ENCODE data around the gene ALG5. TPM values are rescaled to one million over a fixed set of nuclear protein-coding genes. Genes with fewer than 3 reads are reported as not detected.

Gene ALG5
- total RNA-seq, 1 experiment from 2014 or later, result 27.0 TPM

DNA sequence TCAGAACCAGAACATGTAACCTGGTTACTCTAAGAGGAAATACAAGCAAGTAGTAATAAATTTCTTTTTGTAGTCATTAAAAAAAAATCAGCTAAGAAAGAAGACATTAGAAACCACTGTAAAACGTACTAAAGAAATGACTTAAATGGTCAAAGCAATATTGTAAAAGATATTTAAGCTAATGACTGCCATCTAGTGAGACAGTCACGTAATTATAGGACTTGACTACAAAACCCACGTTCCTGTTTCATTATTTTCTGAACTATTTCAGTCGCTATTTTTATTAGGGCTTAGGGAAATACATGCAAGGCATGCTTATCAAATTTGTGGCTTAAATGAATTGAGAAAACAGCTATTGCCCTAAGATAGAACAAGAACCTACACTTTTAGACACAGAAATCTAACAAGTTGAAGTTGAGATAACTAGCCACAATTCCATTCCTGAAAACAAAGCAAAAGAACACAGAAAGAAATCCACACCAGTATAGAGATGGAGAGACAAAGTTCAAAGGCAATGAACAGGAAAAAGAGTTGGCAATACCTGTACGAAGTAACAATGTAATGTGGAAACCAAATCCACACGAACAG, 17.9 kb downstream of the ALG5 start:
- Mint-ChIP-seq H3K27ac (peak overlapping the region in 1 of 3 experiments; percentile 34; a peak in 1 of 7 replicates), H3K27me3 (ENCODE audit: low read depth) (no peaks in the 10 kb centered on the region), H3K36me3 (ENCODE audit: insufficient read depth in 1 of 3, low read depth in 3 of 3) (peaks cover 18 to 51% (median 27%) of the 10 kb centered on the region in 3 experiments), H3K4me1 (no peaks in the 10 kb centered on the region), H3K4me3 (no peak overlapping the region), H3K9me3 (no peaks in the 10 kb centered on the region)
- H3K4me2 ChIP-seq (ENCODE audit: insufficient read depth, insufficient read length, low read length), result no peak overlapping the region
- H3K56ac ChIP-seq (ENCODE audit: insufficient read length, low read depth, low read length), result no peak overlapping the region
- H3K4me1 ChIP-seq (ENCODE audit: insufficient read depth, low read length), result no peaks in the 10 kb centered on the region
- H4K20me1 ChIP-seq (ENCODE audit: control insufficient read depth, insufficient read depth, insufficient read length), result no peaks in the 10 kb centered on the region
- no peak overlapping the region for H2BK120ac ChIP-seq (ENCODE audit: low read depth, low read length, poor library complexity, severe bottlenecking)
- no peak overlapping the region for H4K8ac ChIP-seq (replicated peaks; ENCODE audit: insufficient read length, low read depth, low read length)
- no peaks in the 10 kb centered on the region for H3K27me3 ChIP-seq (ENCODE audit: insufficient read depth, low read length)
- TF ChIP-seq, protein P1, sequence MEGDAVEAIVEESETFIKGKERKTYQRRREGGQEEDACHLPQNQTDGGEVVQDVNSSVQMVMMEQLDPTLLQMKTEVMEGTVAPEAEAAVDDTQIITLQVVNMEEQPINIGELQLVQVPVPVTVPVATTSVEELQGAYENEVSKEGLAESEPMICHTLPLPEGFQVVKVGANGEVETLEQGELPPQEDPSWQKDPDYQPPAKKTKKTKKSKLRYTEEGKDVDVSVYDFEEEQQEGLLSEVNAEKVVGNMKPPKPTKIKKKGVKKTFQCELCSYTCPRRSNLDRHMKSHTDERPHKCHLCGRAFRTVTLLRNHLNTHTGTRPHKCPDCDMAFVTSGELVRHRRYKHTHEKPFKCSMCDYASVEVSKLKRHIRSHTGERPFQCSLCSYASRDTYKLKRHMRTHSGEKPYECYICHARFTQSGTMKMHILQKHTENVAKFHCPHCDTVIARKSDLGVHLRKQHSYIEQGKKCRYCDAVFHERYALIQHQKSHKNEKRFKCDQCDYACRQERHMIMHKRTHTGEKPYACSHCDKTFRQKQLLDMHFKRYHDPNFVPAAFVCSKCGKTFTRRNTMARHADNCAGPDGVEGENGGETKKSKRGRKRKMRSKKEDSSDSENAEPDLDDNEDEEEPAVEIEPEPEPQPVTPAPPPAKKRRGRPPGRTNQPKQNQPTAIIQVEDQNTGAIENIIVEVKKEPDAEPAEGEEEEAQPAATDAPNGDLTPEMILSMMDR (conservative IDR thresholded peaks at IDR 0.05), result peak; percentile 69
- no peak overlapping the region for H2BK12ac ChIP-seq (ENCODE audit: insufficient read length, low read depth, low read length)
- H4K91ac ChIP-seq (ENCODE audit: insufficient read length, low read depth, low read length), result no peak overlapping the region
- no peak overlapping the region for H3K4ac ChIP-seq (ENCODE audit: low read depth, low read length)
- H3K23ac ChIP-seq (ENCODE audit: insufficient read length, low read depth, low read length), result no peak overlapping the region
- DNase-seq, result no peak
- no peak overlapping the region for H3K27ac ChIP-seq (ENCODE audit: insufficient read length, low read depth, low read length)
- WGBS (ENCODE audit: extremely low coverage, insufficient read length, low lambda C conversion rate), result no CpG with 5 or more reads among the region's 6 CpGs
- H3K9me3 ChIP-seq (ENCODE audit: control insufficient read depth, low read depth, low read length), result no peaks in the 10 kb centered on the region
- H2AFZ ChIP-seq (ENCODE audit: low read length), result no peak overlapping the region
- H3K18ac ChIP-seq (ENCODE audit: insufficient read length, low read depth, low read length), result no peak overlapping the region
- no peaks in the 10 kb centered on the region for H3K79me1 ChIP-seq (ENCODE audit: insufficient read depth, low read depth, low read length, poor library complexity, severe bottlenecking)
- no peak overlapping the region for H3K9ac ChIP-seq (ENCODE audit: extremely low read depth, insufficient read length, low read length)
- no peak overlapping the region for H2BK20ac ChIP-seq (ENCODE audit: low read depth, low read length, poor library complexity, severe bottlenecking)
- no peak overlapping the region for H2BK15ac ChIP-seq (ENCODE audit: low read depth, low read length)
- H3T11ph ChIP-seq (ENCODE audit: low read length), result no peak overlapping the region
- no peaks in the 10 kb centered on the region for H3K79me2 ChIP-seq (ENCODE audit: insufficient read depth, low read length)
- no peak overlapping the region for H4K5ac ChIP-seq (ENCODE audit: insufficient read length, low read depth, low read length)
- H3K23me2 ChIP-seq (ENCODE audit: insufficient read length, low read depth, low read length, poor library complexity, severe bottlenecking), result no peaks in the 10 kb centered on the region
- H2AK5ac ChIP-seq (ENCODE audit: insufficient read length, low read length), result no peak overlapping the region
- H3K14ac ChIP-seq (ENCODE audit: insufficient read depth, low read length), result no peak overlapping the region
- H2BK5ac ChIP-seq (ENCODE audit: insufficient read length, low read length), result no peak overlapping the region
